HT-29 (cell line): ENCODE data around the gene STIM1. TPM values are rescaled to one million over a fixed set of nuclear protein-coding genes. Genes with fewer than 3 reads are reported as not detected.

Source experiments
- DNase-seq: peaks from one replicate; pipeline ENCODE4 v3.0.0-alpha.2; 2015; ENCODE audit warnings: low spot score
- small RNA-seq: library from RNA; depleted of rRNA; stranded (forward); fragments of <200 nt; gene quantifications from one replicate; pipeline ENCODE3, GENCODE V24; 2014
- total RNA-seq: library from RNA; depleted of rRNA; stranded (reverse); fragments of >200 nt; shearing (Covaris generic); gene quantifications from 2 replicates; pipeline ENCODE4 v1.2.3, GENCODE V29; 2014; rRNA removed

Gene STIM1
- total RNA-seq, 1 experiment from 2014 or later: 28.3 TPM

- DNase-seq: no peak
Observed at GRCh38 chr11:4098026-4098621, 242.7 kb downstream of the STIM1 start.

GRCh38 chr11:4102711-4103110 lies 247.2 kb downstream of the STIM1 start:
- no peak for DNase-seq

GRCh38 chr11:4103269-4103668 lies 247.8 kb downstream of the STIM1 start:
- no peak for DNase-seq

- DNase-seq: no peak
Observed at GRCh38 chr11:4105916-4106315, 250.5 kb downstream of the STIM1 start.

- no peak for DNase-seq
Observed at GRCh38 chr11:4111834-4112233, 256.4 kb downstream of the STIM1 start.

GRCh38 chr11:4115128-4115527 lies 259.7 kb downstream of the STIM1 start:
- no peak for DNase-seq

- DNase-seq: no peak
Observed at GRCh38 chr11:4118107-4118506, 262.6 kb downstream of the STIM1 start.

GRCh38 chr11:4123218-4123617 lies 267.8 kb downstream of the STIM1 start:
- DNase-seq: no peak

- DNase-seq: no peak
Observed at GRCh38 chr11:4125141-4125540, 269.7 kb downstream of the STIM1 start.

- no peak for DNase-seq
Observed at GRCh38 chr11:4127357-4127756, 271.9 kb downstream of the STIM1 start.

GRCh38 chr11:4130219-4130618 lies 274.8 kb downstream of the STIM1 start:
- peak; percentile 20 for DNase-seq

GRCh38 chr11:4134806-4135205 lies 279.3 kb downstream of the STIM1 start:
- DNase-seq: peak; percentile 64

- DNase-seq: no peak
Observed at GRCh38 chr11:4138497-4138896, 283.0 kb downstream of the STIM1 start.

- DNase-seq: no peak
Observed at GRCh38 chr11:4140067-4140636, 284.7 kb downstream of the STIM1 start.

Small RNA genes within 50 kb of the gene (small RNA-seq; reads per million reads assigned to genes)
- gene AC087441.2: not detected
- gene RF00409: not detected
- not detected for gene RPS29P20

Other genes with a start within 250 kb of the STIM1 start
- not detected in 2 replicates for gene ART5, start 213.7 kb upstream of the STIM1 start, total RNA-seq
- not detected in 2 replicates for gene ART1, start 210.5 kb upstream of the STIM1 start, total RNA-seq
- gene CHRNA10, start 184.3 kb upstream of the STIM1 start, total RNA-seq: 2.1 and 2.8 TPM in 2 replicates
- gene NUP98, start 58.1 kb upstream of the STIM1 start, total RNA-seq: 151 and 165 TPM in 2 replicates
- gene PGAP2, start 47.1 kb upstream of the STIM1 start, total RNA-seq: 40.9 and 41.3 TPM in 2 replicates
- gene RHOG, start 14.7 kb upstream of the STIM1 start, total RNA-seq: 53.4 and 58.9 TPM in 2 replicates
- gene RRM1, start 239.1 kb downstream of the STIM1 start, total RNA-seq: 95.1 and 97.4 TPM in 2 replicates